ENCODE data around the gene OR51L1.

- TF ChIP-seq, protein P1, sequence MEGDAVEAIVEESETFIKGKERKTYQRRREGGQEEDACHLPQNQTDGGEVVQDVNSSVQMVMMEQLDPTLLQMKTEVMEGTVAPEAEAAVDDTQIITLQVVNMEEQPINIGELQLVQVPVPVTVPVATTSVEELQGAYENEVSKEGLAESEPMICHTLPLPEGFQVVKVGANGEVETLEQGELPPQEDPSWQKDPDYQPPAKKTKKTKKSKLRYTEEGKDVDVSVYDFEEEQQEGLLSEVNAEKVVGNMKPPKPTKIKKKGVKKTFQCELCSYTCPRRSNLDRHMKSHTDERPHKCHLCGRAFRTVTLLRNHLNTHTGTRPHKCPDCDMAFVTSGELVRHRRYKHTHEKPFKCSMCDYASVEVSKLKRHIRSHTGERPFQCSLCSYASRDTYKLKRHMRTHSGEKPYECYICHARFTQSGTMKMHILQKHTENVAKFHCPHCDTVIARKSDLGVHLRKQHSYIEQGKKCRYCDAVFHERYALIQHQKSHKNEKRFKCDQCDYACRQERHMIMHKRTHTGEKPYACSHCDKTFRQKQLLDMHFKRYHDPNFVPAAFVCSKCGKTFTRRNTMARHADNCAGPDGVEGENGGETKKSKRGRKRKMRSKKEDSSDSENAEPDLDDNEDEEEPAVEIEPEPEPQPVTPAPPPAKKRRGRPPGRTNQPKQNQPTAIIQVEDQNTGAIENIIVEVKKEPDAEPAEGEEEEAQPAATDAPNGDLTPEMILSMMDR (conservative IDR thresholded peaks at IDR 0.05; ENCODE audit: low read depth, low read length) = no peak
- TF ChIP-seq EZH2 (IDR thresholded peaks at IDR 0.05; ENCODE audit: low read length, unreplicated experiment) (no peak), EZH2phosphoT487 (IDR thresholded peaks at IDR 0.05; ENCODE audit: borderline replicate concordance, low read length) (no peak)
Measured at GRCh38 chr11:5036669-5037068, 42.0 kb downstream of the OR51L1 start.
